Measurements from ENCODE around the gene DDI1.
"Not testable (repeated sequence)": the region's sequence is repeated elsewhere in the genome, so short reads cannot be mapped to it uniquely, and the experiment has no call there.

The DDI1 gene

GRCh38 chr11:104043678-104044239 lies 7.3 kb downstream of the DDI1 start:
- no peak for TF ChIP-seq CTCF (IDR thresholded peaks at IDR 0.05; ENCODE audit: low read depth, low read length)
- H3K27me3 ChIP-seq: no peaks in the 10 kb centered on the region
- no peaks in the 10 kb centered on the region for H3K36me3 ChIP-seq
- H3K9me3 ChIP-seq: no peaks in the 10 kb centered on the region
- H3K4me1 ChIP-seq: no peaks in the 10 kb centered on the region
- no peak for DNase-seq
- H3K4me3 ChIP-seq (ENCODE audit: low read depth, low read length): no peak overlapping the region

GRCh38 chr11:104046331-104046730 lies 9.9 kb downstream of the DDI1 start:
- TF ChIP-seq CTCF (IDR thresholded peaks at IDR 0.05; ENCODE audit: low read depth, low read length): no peak
- H3K4me3 ChIP-seq (ENCODE audit: low read depth, low read length): no peak overlapping the region

GRCh38 chr11:104046858-104047257 lies 10.4 kb downstream of the DDI1 start:
- DNase-seq; H3K4me1 ChIP-seq; H3K9me3 ChIP-seq; H3K4me3 ChIP-seq (ENCODE audit: low read depth, low read length); H3K27me3 ChIP-seq; H3K36me3 ChIP-seq: not testable (repeated sequence)

More at GRCh38 chr11:104046331-104046730, 9.9 kb downstream of the DDI1 start:
- Histone ChIP-seq H3K36me3 (no peaks in the 10 kb centered on the region), H3K27me3 (no peaks in the 10 kb centered on the region), H3K4me1 (no peaks in the 10 kb centered on the region), H3K9me3 (no peaks in the 10 kb centered on the region)
- no peak for DNase-seq

GRCh38 chr11:104049116-104049515 lies 12.7 kb downstream of the DDI1 start:
- Histone ChIP-seq H3K4me1 (no peaks in the 10 kb centered on the region), H3K9me3 (no peaks in the 10 kb centered on the region), H3K27me3 (no peaks in the 10 kb centered on the region), H3K4me3 (ENCODE audit: low read depth, low read length) (no peak overlapping the region), H3K36me3 (no peaks in the 10 kb centered on the region)
- no peak for TF ChIP-seq CTCF (IDR thresholded peaks at IDR 0.05; ENCODE audit: low read depth, low read length)
- DNase-seq: no peak

GRCh38 chr11:104051778-104052177 lies 15.3 kb downstream of the DDI1 start:
- Histone ChIP-seq H3K4me1 (no peaks in the 10 kb centered on the region), H3K27me3 (no peaks in the 10 kb centered on the region), H3K36me3 (no peaks in the 10 kb centered on the region), H3K4me3 (ENCODE audit: low read depth, low read length) (no peak overlapping the region), H3K9me3 (no peaks in the 10 kb centered on the region)
- DNase-seq: no peak
- TF ChIP-seq CTCF (IDR thresholded peaks at IDR 0.05; ENCODE audit: low read depth, low read length): no peak

- no peak for TF ChIP-seq CTCF (IDR thresholded peaks at IDR 0.05; ENCODE audit: low read depth, low read length)
- Histone ChIP-seq H3K4me1 (no peaks in the 10 kb centered on the region), H3K27me3 (no peaks in the 10 kb centered on the region), H3K9me3 (no peaks in the 10 kb centered on the region), H3K4me3 (ENCODE audit: low read depth, low read length) (no peak overlapping the region), H3K36me3 (no peaks in the 10 kb centered on the region)
- DNase-seq: no peak
These were observed 17.5 kb downstream of the DDI1 start for GRCh38 chr11:104053743-104054478.
